Lung microvascular endothelial cell (primary cell): ENCODE results near the gene ZCCHC3. TPM values are rescaled to one million over a fixed set of nuclear protein-coding genes. Genes with fewer than 3 reads are reported as not detected.

ENCODE experiments used
- DNase-seq, 2 donors: peaks; one replicate each; pipeline versions ENCODE4 v3.0.0 to v3.0.0-alpha.2; 2010; ENCODE audit warnings: low read depth in 2 of 2
- total RNA-seq: library from RNA; depleted of rRNA; stranded (reverse); fragments of >200 nt; gene quantifications from 2 replicates; pipeline ENCODE4 v1.2.1, GENCODE V29; 2014

Gene ZCCHC3
- total RNA-seq, 1 donor from 2014 or later = 19.0 TPM

- no peak for DNase-seq
These were observed 13.2 kb upstream of the ZCCHC3 start for GRCh38 chr20:284172-284571.

GRCh38 chr20:286508-286907 lies 10.9 kb upstream of the ZCCHC3 start:
- DNase-seq = no peak

DNA sequence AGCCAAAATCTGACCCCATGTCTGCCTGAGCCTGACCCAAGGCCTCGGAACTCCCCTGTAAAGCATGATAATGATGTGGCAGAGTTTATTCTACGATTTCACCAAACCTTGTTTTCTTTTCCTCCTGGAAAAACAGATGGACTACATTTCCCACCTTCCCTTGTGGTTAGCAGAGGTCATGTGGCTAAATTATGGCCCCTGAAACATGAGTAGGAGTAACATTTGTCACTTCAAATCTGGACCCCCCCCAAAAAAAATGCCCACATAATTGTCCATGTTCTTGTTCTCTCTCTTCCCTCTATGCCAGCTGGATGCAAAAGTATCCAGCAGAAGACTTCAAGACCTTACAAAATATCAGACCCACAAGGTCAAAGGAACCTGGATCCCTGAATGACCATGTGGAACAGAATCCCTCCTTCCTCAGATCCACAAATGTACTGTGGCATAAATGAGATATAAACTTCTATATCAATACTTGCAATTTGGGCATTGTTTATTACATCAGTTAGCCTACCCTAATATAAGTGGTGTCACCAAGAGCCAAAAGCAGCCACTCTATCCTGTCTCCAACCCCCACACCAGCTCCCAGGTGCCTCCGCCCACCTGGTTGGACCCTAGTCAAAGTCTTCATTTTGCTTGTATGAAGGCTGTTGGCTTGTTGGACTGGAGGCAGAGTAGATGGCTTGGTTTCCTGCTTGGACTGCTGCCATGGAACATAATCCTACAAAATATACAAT lies 8.2 kb upstream of the ZCCHC3 start:
- DNase-seq = peak; percentile 12 to 49

DNA sequence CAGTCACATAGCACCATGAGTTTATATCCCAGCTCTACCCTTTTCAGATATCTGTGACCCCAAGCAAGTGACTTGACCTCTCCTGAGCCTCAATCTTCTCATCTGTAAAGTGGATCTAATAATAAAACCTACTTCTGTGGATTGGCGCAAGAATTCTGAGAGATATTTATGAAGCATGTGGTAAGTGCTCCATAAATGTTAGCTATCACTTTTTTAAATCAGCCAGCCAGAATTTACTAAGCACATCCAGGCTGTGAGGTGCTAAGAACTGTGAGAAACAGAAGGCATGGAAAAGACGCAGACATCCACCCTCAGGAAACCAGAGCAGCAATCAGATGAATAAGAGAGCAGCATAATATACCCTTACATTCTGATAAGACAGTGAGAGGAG lies 7.7 kb upstream of the ZCCHC3 start:
- peak in 1 of 2 donors; percentile 10 for DNase-seq

DNA sequence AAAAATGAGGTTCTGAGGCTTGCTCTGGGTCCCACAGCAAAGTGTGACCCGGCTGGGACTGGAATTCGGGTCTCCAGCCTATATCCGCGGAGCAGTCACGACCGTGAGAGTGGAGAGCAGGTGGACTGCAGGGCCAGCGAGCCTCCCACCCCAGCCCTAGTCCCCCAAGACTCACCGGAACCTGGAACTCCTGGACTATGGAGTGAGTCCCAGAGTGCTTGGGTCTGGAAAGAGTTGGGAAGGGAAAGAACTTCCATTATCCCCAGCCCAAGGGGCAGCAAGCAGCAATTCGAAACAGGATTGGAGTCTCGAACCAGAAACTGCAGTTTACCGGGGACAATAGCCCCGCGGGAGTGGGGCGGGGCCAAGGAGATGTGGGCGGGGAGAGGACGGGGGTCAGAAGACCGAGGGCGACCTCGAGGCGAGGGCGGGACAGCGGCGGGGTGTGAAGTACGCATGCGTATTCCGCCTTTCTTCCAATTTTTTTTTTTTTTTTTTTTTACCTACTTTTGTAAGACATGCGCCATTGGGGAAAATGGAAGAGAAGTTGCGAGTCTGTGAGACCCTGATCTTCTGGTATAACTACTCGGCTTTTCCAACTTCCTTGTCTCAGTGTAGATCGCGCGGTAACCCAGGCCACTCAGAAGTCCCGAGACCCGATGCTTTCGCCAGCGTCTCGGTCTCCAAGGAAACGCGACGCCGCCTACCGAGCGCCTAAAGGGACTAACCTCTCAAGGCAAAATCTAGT lies 7.1 kb upstream of the ZCCHC3 start, which contains the start of gene C20orf96:
TSS of gene C20orf96 (minus strand) at position 667 of the 748 bp plus-strand sequence. CDS start at position 527, 140 bp downstream.
- peak; percentile 76 to 94 for DNase-seq

DNA sequence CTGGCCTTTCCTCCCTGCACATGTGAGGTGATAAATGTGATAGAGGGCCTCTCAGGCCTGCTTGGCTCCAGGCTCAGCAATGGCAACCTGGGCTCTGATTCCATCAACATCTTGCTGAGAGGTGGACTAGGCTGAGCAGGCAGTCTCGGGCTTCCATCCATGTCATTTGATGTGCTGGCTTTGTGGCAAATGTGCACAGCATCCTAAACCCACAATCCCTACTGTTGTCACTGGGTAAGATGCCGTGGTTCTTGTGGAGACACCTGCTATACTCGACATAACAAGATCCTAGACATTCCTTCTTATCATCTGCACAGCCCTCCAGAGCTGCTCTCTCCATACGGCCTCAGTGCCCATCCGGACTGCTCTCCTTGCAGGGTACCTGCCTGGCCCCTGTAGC lies 2.8 kb upstream of the ZCCHC3 start:
- DNase-seq = no peak

- no peak for DNase-seq
These were observed 1.6 kb upstream of the ZCCHC3 start for GRCh38 chr20:295804-296203.

DNA sequence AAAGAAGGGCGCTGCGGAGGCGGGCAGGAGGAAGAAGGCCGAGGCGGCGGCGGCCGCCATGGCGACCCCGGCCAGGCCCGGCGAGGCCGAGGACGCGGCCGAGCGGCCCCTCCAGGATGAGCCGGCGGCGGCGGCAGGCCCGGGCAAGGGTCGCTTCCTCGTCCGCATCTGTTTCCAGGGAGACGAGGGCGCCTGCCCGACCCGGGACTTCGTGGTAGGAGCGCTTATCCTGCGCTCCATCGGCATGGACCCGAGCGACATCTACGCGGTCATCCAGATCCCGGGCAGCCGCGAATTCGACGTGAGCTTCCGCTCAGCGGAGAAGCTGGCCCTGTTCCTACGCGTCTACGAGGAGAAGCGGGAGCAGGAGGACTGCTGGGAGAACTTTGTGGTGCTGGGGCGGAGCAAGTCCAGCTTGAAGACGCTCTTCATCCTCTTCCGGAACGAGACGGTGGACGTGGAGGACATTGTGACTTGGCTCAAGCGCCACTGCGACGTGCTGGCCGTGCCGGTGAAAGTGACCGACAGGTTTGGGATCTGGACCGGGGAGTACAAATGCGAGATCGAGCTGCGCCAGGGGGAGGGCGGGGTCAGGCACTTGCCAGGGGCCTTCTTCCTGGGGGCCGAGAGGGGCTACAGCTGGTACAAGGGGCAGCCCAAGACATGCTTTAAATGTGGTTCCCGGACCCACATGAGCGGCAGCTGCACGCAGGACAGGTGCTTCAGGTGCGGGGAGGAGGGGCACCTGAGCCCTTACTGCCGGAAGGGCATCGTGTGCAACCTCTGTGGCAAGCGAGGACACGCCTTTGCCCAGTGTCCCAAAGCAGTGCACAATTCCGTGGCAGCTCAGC lies 780 bp downstream of the ZCCHC3 start:
- DNase-seq = peak; percentile 48 to 86

- DNase-seq = no peak
These were observed 1.5 kb downstream of the ZCCHC3 start for GRCh38 chr20:298776-299391.

GRCh38 chr20:300345-300990 lies 3.1 kb downstream of the ZCCHC3 start:
- DNase-seq = no peak

DNA sequence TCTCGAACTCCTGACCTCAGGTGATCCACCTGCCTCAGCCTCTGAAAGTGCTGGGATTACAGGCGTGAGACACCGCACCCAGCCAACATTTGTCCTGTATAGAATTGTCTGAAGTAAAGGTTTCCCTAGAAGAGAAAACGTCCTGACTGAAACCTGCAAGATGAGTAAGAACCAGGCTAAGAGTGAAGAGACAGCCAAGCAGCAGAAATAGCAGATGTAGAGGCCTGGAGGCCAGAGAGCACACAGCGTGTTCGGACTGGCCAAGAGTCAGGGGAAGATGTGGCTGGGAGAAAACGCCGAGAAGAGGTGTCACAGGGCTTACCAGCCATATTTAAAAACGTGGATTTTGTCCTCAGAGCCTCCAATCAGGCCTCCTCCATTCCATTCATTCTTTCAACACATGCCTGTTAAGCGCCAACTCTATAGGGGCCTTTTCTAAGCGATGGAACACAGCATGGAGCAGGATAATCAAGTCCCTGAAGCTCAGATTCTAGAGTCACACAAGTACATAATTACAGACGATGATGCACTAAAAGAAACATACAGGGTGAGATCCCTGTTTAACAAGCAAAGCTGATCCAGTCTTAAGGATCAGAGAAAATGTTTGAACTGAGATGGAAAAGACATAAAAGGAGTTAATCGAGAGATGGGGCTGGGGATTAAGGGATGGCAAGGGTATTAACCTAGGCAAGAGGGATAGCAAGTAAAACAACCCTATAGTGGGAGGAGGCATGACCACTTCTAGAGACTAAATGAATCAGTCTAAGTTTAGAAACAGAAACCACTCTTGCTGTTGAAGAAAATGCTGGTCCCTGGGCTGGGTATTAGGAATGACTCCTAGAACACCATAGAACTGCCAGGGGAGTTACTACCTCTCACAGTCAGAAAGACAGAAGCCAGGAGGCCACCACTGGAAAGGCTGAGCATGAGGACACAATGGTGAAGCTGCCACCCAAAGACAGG lies 4.8 kb downstream of the ZCCHC3 start:
- no peak for DNase-seq

DNA sequence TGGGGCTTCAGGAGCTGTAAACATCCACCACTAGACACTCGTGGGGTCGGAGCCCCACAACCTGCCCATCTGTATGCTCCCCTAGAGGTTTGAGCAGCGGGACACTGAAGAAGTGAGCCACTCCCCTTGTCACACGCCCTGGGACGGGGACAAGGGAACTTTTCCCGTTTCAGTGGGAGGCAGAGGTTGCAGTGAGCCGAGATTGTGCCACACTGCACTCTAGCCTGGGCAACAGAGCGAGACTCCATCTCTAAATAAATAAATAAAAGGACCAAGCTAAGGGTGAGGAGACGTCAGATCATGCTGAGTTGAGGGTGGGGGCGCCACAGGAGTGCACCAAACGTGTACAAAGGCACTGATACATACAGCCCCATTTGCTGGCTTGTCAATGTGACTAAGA lies 8.4 kb downstream of the ZCCHC3 start:
- DNase-seq = no peak

DNA sequence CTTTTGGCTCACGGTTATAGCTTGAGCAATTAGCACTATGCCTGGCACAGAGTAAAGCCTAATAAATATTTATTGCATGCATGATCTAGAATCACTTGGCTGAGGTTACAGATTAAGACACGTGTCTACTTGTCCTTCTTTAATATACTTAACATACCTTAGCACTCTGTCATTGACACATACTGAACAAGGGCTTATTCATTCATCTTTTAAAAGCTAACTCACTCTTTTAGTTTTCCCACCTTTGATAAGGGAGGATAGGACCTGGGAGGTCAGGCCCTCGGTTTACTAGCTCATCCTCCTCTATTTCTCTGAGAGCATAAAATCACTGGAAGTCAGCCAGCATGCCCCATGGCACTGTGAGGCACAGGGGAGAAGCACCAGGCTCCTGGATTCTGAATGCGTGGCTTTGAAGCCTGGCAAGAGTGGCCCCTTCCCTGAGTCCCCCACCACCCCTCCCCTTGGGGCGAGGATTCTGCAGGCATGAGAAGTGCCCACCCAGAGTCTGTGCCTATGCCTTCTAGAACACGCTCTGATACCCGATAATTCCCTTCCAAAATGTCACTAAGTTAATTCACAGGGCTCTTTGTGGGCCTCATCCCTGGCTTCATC lies 11.2 kb downstream of the ZCCHC3 start:
- no peak for DNase-seq

DNA sequence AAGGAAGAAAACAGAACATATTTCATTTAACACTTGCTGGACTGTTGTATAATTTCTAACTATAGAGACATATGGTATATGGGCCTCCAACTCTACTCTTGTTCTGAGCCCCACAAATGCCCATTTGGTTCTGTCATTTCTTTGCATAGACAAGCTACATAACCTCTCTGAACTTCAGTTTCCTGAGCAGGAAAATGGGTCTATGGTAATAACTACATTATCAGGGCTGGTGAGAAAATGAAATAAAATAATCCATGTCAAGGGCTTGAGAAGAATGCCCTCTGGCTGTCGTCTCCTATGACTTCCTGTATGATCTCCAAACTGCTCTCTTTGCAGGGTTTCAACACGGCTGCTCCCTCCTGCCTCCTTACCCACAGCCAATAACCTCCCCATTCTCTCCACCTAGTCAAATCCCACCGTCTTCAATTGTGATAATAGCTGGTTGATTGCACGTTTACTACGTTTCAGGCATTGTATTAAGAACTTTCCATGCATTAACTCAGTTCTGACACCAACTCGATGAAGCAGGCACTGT lies 12.0 kb downstream of the ZCCHC3 start:
- DNase-seq = peak in 1 of 2 donors; percentile 38

DNA sequence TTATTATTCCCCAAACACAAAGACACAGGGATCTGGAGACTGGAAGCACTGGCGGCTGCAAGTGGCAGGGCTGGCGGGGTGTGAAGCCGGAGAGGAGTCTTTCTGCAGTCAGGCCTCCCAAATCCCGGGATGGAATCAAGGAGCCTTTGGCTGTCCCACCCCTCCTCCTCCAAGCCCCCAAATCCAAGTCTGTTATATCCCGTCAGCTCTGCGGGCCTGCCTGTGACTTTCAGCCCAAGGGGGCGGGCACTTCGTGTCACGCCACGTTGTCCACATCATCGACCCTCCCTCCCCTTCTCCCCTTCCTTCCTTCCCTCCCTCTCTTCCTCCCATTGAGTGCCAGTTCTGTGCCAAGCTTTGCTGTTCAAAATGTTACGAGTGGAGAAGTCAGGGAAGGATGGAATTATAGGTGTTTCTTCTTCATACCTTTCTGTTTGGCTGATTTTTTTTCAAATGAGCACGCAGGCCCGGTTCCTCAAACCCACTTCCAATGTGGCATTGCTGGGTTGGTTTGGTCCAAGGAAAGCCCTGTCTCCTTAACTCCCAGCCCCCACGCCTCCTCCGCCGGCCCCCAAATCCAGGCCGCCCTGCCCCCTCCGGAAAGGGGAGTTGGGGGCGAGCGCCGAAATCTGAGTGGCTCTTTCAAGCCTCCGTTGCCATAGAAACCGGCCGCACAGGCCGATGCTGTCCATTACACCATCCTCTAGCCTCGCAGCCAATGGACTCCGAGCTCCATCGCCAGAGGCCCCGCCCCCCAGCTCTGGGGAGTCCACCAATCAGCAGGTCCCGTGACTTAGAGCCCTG lies 12.7 kb downstream of the ZCCHC3 start:
- peak; percentile 98 to 99 for DNase-seq

GRCh38 chr20:310645-311044 lies 13.3 kb downstream of the ZCCHC3 start:
- no peak for DNase-seq

DNA sequence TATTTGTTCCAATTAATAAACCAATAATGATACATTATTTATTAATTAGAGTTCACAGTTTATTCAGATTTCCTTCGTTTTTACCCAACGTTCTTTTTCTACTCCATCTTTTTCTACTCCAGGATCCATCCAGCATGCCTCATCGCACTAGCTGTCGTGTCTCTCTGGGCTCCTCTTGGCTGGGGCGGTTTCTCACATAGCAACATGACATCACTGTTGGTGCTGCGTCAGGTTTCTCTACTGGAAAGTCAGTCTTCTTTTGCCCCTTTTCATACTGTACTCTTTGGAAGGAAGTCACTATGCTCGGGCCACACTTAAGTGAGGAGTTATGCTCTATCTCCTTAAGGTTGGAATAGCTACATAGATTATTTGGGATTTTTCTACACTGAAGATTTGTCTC lies 14.2 kb downstream of the ZCCHC3 start:
- no peak for DNase-seq

GRCh38 chr20:312067-312466 lies 14.7 kb downstream of the ZCCHC3 start:
- DNase-seq = no peak
